Tibial artery (tissue), 4 donors: ENCODE data around the gene GALNT9.

Experiments used
- DNase-seq, 2 donors: peaks; one replicate each; pipeline ENCODE4 v3.0.0-alpha.2; 2019
- H3K27ac ChIP-seq, 2 donors: fragments of 200-600 bp; sonication (generic) in 1 of 2; 1 replicate in 1 of 2; 2 replicates in 1 of 2; pipeline ENCODE4 v1.5.1; 2018 to 2019; ENCODE audit warnings: mild to moderate bottlenecking in 1 of 2
- H3K27me3 ChIP-seq, 2 donors: fragments of 200-600 bp; sonication (generic) in 1 of 2; one replicate each; pipeline versions ENCODE4 v1.5.1 to v1.6.0; 2016 to 2019
- H3K36me3 ChIP-seq, 3 donors: fragments of 200-600 bp; sonication (generic) in 2 of 3; one replicate each; pipeline ENCODE4 v1.5.1; 2016 to 2019; ENCODE audit warnings: mild to moderate bottlenecking in 2 of 3
- H3K4me1 ChIP-seq, 4 donors: fragments of 200-600 bp; sonication (generic) in 2 of 4; 1 replicate in 3 of 4; 2 replicates in 1 of 4; pipeline ENCODE4 v1.5.1; 2016 to 2019
- H3K4me3 ChIP-seq, 2 donors: fragments of 200-600 bp; sonication (generic) in 1 of 2; 1 replicate in 1 of 2; 2 replicates in 1 of 2; pipeline ENCODE4 v1.5.1; 2018 to 2019; ENCODE audit warnings: mild to moderate bottlenecking in 2 of 2
- H3K9me3 ChIP-seq, 3 donors: fragments of 200-600 bp; sonication (generic) in 1 of 3; one replicate each; pipeline ENCODE4 v1.5.1; 2016 to 2019
- intact Hi-C: fragments of 100-400 bp; cut with DNase I; formaldehyde crosslinking; loops from one replicate; pipeline ENCODE4 v1.15.0; 2023; ENCODE audit warnings: low total_unique reads
- TF ChIP-seq, protein P1 (sequence below), 2 experiments: fragments of 200-600 bp in 1 of 2; fragments of 450-650 bp in 1 of 2; IDR thresholded peaks; one replicate each; pipeline ENCODE4 v1.5.1; 2017 to 2019; ENCODE audit warnings: antibody characterized with exemption in 2 of 2, mild to moderate bottlenecking in 1 of 2, moderate library complexity in 1 of 2

Gene GALNT9

DNA sequence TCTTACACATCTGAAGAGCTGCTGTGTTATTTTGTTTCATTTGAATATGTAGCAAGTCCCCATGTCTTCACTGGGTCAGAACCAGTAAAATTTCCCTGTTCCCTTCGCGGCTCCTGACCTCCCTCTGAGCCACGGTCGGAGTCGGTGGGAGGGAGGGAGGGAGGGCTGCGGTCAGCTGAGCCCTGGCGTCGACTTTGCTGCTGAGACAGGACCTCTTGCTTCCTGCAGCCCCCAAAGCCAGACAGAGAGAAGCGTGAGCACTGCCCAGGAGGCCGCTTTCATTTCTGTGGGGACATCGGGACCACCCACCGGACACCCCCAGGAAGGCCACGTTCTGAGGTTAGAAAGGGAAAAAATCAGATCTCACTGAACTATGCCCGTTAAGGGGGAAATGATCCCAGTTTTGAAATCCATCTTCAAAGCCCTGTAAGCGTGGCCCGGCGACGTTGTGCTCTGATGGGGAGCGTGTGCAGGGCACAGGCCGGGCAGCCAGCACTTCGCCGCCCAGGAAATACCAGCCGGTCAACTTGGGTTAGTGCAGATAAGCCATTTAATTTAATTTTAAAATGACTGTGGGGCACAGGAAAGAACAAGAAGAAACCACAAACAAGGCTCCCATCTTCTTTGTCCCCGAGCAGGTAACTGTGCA lies 143.1 kb downstream of the GALNT9 start:
- Histone ChIP-seq H3K9me3 (peaks cover 0 to 53% (median 25%) of the 10 kb centered on the region in 3 donors), H3K27ac (no peak overlapping the region), H3K4me3 (peak overlapping the region; percentile 3 to 8), H3K36me3 (no peaks in the 10 kb centered on the region), H3K4me1 (peaks cover 0 to 21% (median 15%) of the 10 kb centered on the region in 4 donors), H3K27me3 (peaks cover 0 to 11% of the 10 kb centered on the region in 2 donors)
- intact Hi-C loops = no loop called here
- TF ChIP-seq, protein P1, sequence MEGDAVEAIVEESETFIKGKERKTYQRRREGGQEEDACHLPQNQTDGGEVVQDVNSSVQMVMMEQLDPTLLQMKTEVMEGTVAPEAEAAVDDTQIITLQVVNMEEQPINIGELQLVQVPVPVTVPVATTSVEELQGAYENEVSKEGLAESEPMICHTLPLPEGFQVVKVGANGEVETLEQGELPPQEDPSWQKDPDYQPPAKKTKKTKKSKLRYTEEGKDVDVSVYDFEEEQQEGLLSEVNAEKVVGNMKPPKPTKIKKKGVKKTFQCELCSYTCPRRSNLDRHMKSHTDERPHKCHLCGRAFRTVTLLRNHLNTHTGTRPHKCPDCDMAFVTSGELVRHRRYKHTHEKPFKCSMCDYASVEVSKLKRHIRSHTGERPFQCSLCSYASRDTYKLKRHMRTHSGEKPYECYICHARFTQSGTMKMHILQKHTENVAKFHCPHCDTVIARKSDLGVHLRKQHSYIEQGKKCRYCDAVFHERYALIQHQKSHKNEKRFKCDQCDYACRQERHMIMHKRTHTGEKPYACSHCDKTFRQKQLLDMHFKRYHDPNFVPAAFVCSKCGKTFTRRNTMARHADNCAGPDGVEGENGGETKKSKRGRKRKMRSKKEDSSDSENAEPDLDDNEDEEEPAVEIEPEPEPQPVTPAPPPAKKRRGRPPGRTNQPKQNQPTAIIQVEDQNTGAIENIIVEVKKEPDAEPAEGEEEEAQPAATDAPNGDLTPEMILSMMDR (IDR thresholded peaks at IDR 0.05) = no peak
- no peak for DNase-seq

DNA sequence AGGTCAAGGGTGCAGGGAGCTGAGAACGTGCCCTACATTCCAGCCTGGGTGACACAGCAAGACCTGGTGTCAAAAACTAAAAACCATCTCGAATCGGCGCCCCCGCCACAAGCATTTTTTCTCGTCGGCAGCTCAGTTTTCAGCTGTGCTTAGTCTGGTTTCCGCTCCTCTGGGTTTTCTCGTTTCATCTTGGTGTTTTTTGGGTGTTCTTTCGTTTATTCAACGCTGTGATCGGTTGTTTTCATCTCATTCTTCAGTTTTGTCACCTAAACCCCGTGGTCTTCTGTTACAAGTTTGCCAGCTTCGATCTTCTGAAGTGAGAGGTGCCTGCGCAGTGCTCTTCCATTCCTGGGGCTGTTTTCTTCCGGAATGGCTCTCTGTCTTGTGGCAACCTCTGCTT lies 143.7 kb downstream of the GALNT9 start:
- no peak overlapping the region for H3K27ac ChIP-seq
- DNase-seq = no peak
- TF ChIP-seq, protein P1 (IDR thresholded peaks at IDR 0.05) = no peak
- intact Hi-C loops = no loop called here
- peaks cover 0 to 17% (median 14%) of the 10 kb centered on the region in 4 donors for H3K4me1 ChIP-seq
- H3K36me3 ChIP-seq = no peaks in the 10 kb centered on the region
- no peak overlapping the region for H3K4me3 ChIP-seq
- H3K27me3 ChIP-seq = peaks cover 0 to 18% of the 10 kb centered on the region in 2 donors
- H3K9me3 ChIP-seq = peaks cover 0 to 53% (median 25%) of the 10 kb centered on the region in 3 donors

DNA sequence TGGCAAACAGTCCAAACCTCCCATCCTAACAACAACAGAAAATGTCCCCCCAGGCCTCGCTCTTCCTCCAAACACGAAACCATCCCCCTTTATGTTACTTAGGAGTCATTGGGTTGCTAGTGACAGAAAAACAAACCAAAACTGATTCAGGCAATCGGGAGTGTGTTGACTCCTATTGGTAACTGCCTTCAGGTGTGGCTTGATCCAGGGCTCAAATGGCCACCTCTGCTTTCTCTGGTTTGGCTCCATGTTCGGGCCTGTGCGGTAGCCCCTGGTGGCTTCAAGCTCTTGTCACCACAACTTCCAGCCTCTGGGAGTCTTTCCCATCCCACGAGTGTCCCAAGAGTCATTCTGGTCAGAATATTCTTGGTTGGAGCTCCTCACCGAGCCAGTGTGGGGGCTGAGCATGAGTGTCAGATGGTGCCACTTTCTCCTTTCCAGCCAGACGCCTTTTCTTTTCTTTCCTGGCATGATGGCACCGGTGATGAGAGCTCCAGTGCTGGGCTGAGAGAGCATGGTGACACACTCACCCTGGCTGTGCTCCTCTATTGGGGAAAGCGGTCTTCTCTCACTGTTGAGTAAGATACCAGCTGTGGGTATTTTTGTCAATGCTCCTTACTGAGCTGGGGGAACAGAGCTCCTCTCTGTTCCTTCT lies 146.6 kb downstream of the GALNT9 start:
- H3K27ac ChIP-seq = no peak overlapping the region
- intact Hi-C loops = no loop called here
- no peak overlapping the region for H3K4me3 ChIP-seq
- H3K4me1 ChIP-seq = no peaks in the 10 kb centered on the region
- DNase-seq = no peak
- no peaks in the 10 kb centered on the region for H3K36me3 ChIP-seq
- H3K27me3 ChIP-seq = peaks cover 0 to 40% of the 10 kb centered on the region in 2 donors
- H3K9me3 ChIP-seq = peaks cover 0 to 46% (median 25%) of the 10 kb centered on the region in 3 donors
- TF ChIP-seq, protein P1 (IDR thresholded peaks at IDR 0.05) = no peak

DNA sequence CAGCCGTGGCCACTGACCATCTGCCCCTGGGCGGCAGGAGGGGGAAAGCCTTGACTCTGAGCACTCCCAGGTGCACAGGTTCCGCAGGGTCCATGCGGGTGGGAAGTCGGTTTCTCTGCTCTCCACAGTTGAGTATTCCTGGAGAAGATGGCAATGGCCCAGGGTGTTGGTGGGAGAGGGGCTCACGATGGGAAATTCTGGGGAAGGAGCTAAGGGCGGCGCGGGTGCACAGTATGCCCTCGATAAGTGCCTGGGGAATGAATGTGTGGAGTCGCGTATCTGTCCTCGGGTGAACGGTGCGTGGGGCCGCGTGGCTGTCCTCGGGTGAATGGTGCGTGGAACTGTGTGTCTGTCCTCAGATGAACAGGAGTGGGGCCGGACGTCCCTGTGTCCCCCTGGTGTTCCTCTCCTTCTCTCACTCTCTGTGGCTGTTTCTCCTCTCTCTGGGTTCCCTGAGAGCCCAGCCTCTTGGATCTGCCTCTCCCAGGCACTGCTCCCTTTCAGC lies 147.1 kb downstream of the GALNT9 start:
- H3K36me3 ChIP-seq = no peaks in the 10 kb centered on the region
- H3K4me3 ChIP-seq = no peak overlapping the region
- H3K9me3 ChIP-seq = peaks cover 0 to 41% (median 25%) of the 10 kb centered on the region in 3 donors
- no peaks in the 10 kb centered on the region for H3K4me1 ChIP-seq
- no peak overlapping the region for H3K27ac ChIP-seq
- H3K27me3 ChIP-seq = peaks cover 0 to 42% of the 10 kb centered on the region in 2 donors
- TF ChIP-seq, protein P1 (IDR thresholded peaks at IDR 0.05) = no peak
- DNase-seq = no peak
- intact Hi-C loops = no loop called here

DNA sequence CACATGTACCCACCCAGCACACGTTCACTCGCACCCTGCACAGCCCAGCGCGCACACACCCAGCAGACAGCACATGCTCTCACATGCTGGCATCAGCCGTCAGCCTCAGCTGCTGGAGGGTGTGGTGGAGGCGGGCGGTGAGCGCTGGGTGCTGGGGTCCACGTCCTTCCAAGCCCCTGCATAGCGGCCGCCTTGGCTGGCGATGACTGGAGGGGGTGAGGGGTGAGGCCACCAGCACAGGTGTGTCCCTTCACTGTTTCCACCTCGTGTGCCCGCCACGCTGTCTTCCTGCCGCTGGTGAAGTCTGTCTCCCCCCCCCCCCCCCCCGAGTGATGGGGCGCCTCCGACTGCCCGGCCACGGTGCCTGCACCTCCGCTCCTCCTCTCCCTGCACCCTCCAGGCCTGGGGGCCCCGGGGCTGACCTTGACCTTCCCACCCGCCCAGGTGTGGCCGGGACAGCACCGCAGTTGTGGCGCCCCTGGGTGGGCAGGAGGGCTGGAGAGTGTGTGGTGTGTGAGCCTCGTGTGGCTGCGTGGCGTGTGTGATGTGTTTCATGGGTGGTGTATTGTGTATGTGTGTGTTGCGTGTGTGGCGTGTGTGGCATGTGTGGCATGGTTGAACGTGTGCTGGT lies 147.7 kb downstream of the GALNT9 start:
- Histone ChIP-seq H3K27ac (no peak overlapping the region), H3K4me1 (no peaks in the 10 kb centered on the region), H3K36me3 (no peaks in the 10 kb centered on the region), H3K4me3 (no peak overlapping the region), H3K27me3 (peaks cover 0 to 48% of the 10 kb centered on the region in 2 donors), H3K9me3 (peaks cover 0 to 35% (median 24%) of the 10 kb centered on the region in 3 donors)
- no peak for DNase-seq
- TF ChIP-seq, protein P1 (IDR thresholded peaks at IDR 0.05) = no peak
- intact Hi-C loops = no loop called here
